HEK293 (cell line): ENCODE results near the gene PDE11A.
A peak's percentile ranks its signal among the peaks of the same experiment; 100 is the strongest.

Experiments
- CTCF ChIA-PET: fragments of 350-600 bp; formaldehyde crosslinking; extraction: SDS; loops from one replicate; lab custom pipeline; 2021; ENCODE audit warnings: antibody characterized with exemption; lab: Yijun Ruan, JAX
- POLR2A ChIA-PET: fragments of 300-600 bp; formaldehyde crosslinking; extraction: SDS; loops from one replicate; lab custom pipeline; 2020; ENCODE audit warnings: antibody characterized with exemption, inconsistent platforms; lab: Yijun Ruan, JAX
- H3K27ac ChIP-seq: fragments of 200-500 bp; sonication (Bioruptor generic); 2 replicates; pipeline ENCODE4 v1.5.1; 2014; ENCODE audit warnings: low read depth, low read length, control low read depth, inconsistent platforms; ENCODE audit errors: extremely low read depth
- H3K36me3 ChIP-seq, 2 experiments: fragments of 200-500 bp in 1 of 2; sonication (Bioruptor generic) in 1 of 2; 1 replicate in 1 of 2; 2 replicates in 1 of 2; pipeline ENCODE4 v1.5.1; 2014 to 2017; ENCODE audit warnings: inconsistent platforms in 2 of 2, low read length in 2 of 2; ENCODE audit not compliant: control insufficient read depth in 2 of 2, insufficient read depth in 1 of 2
- H3K4me1 ChIP-seq: fragments of 200-500 bp; sonication (Bioruptor generic); 2 replicates; pipeline ENCODE4 v1.5.1; 2014; ENCODE audit warnings: mild to moderate bottlenecking, low read length, inconsistent platforms; ENCODE audit not compliant: control insufficient read depth, insufficient read depth
- H3K4me3 ChIP-seq: 2 replicates; pipeline ENCODE4 v1.5.1; 2011; ENCODE audit warnings: low read depth, mild to moderate bottlenecking, control low read depth, low read length, moderate library complexity
- H3K9me3 ChIP-seq: fragments of 200-500 bp; sonication (Bioruptor generic); 2 replicates; pipeline ENCODE4 v1.5.1; 2014; ENCODE audit warnings: low read depth, low read length, inconsistent platforms; ENCODE audit not compliant: control insufficient read depth, insufficient read depth
- FEZF1 ChIP-seq: fragments of 450-650 bp; formaldehyde crosslinking; IDR thresholded peaks from 2 replicates; pipeline ENCODE4 v1.5.1; 2016; ENCODE audit warnings: missing biosample characterization, missing genetic modification characterization
- INSM2 ChIP-seq: fragments of 450-650 bp; formaldehyde crosslinking; IDR thresholded peaks from 2 replicates; pipeline ENCODE4 v1.5.1; 2016; ENCODE audit warnings: missing biosample characterization, missing genetic modification characterization
- KLF10 ChIP-seq: fragments of 450-650 bp; IDR thresholded peaks from 2 replicates; pipeline ENCODE4 v1.5.1; 2018; ENCODE audit warnings: missing biosample characterization, mild to moderate bottlenecking, missing genetic modification characterization
- KLF9 ChIP-seq: fragments of 450-650 bp; formaldehyde crosslinking; IDR thresholded peaks from 2 replicates; pipeline ENCODE4 v1.5.1; 2016; ENCODE audit warnings: missing biosample characterization, missing genetic modification characterization, low read depth
- REPIN1 ChIP-seq: fragments of 450-650 bp; formaldehyde crosslinking; IDR thresholded peaks from 2 replicates; pipeline ENCODE4 v1.5.1; 2017; ENCODE audit warnings: missing biosample characterization, missing genetic modification characterization, low read depth
- SCRT1 ChIP-seq: fragments of 450-650 bp; formaldehyde crosslinking; IDR thresholded peaks from 2 replicates; pipeline ENCODE4 v1.5.1; 2016; ENCODE audit warnings: missing biosample characterization, missing genetic modification characterization, borderline replicate concordance
- SCRT2 ChIP-seq: fragments of 450-650 bp; formaldehyde crosslinking; IDR thresholded peaks from 2 replicates; pipeline ENCODE4 v1.5.1; 2016; ENCODE audit warnings: missing biosample characterization, missing genetic modification characterization
- SP3 ChIP-seq: fragments of 450-650 bp; formaldehyde crosslinking; IDR thresholded peaks from 2 replicates; pipeline ENCODE4 v1.5.1; 2016; ENCODE audit warnings: missing biosample characterization, missing genetic modification characterization
- SP7 ChIP-seq: fragments of 450-650 bp; formaldehyde crosslinking; IDR thresholded peaks from 2 replicates; pipeline ENCODE4 v1.5.1; 2016; ENCODE audit warnings: missing biosample characterization, missing genetic modification characterization
- ZBTB1 ChIP-seq: fragments of 450-650 bp; formaldehyde crosslinking; IDR thresholded peaks from 2 replicates; pipeline ENCODE4 v1.5.1; 2016; ENCODE audit warnings: missing biosample characterization, missing genetic modification characterization
- ZBTB17 ChIP-seq: fragments of 450-650 bp; formaldehyde crosslinking; IDR thresholded peaks from 2 replicates; pipeline ENCODE4 v1.5.1; 2016; ENCODE audit warnings: missing biosample characterization, missing genetic modification characterization
- ZBTB21 ChIP-seq: fragments of 450-650 bp; formaldehyde crosslinking; IDR thresholded peaks from 2 replicates; pipeline ENCODE4 v1.5.1; 2017; ENCODE audit warnings: missing biosample characterization, missing genetic modification characterization
- ZBTB44 ChIP-seq: fragments of 450-650 bp; IDR thresholded peaks from 2 replicates; pipeline ENCODE4 v1.5.1; 2018; ENCODE audit warnings: missing biosample characterization, mild to moderate bottlenecking, missing genetic modification characterization
- ZIC2 ChIP-seq: fragments of 450-650 bp; formaldehyde crosslinking; IDR thresholded peaks from 2 replicates; pipeline ENCODE4 v1.5.1; 2016; ENCODE audit warnings: missing biosample characterization, missing genetic modification characterization
- ZNF239 ChIP-seq: fragments of 450-650 bp; formaldehyde crosslinking; IDR thresholded peaks from 2 replicates; pipeline ENCODE4 v1.5.1; 2016; ENCODE audit warnings: missing biosample characterization, missing genetic modification characterization
- ZNF274 ChIP-seq, 2 experiments: fragments of 200-500 bp in 1 of 2; fragments of 450-650 bp in 1 of 2; sonication (Bioruptor generic) in 1 of 2; formaldehyde crosslinking in 1 of 2; IDR thresholded peaks; 2 replicates each; pipeline versions ENCODE4 v1.5.1 to v1.6.1; 2014 to 2016; ENCODE audit warnings: borderline replicate concordance in 1 of 2, inconsistent platforms in 1 of 2, low read length in 1 of 2, missing biosample characterization in 1 of 2, missing genetic modification characterization in 1 of 2
- ZNF654 ChIP-seq: fragments of 450-650 bp; formaldehyde crosslinking; IDR thresholded peaks from 2 replicates; pipeline ENCODE4 v1.5.1; 2016; ENCODE audit warnings: low read depth, missing biosample characterization, missing genetic modification characterization
- ZNF658 ChIP-seq: fragments of 450-650 bp; formaldehyde crosslinking; IDR thresholded peaks from 2 replicates; pipeline ENCODE4; 2016; ENCODE audit warnings: missing biosample characterization, missing genetic modification characterization
- ZNF785 ChIP-seq: fragments of 450-650 bp; formaldehyde crosslinking; IDR thresholded peaks from 2 replicates; pipeline ENCODE4 v1.5.1; 2016; ENCODE audit warnings: missing biosample characterization, missing genetic modification characterization
- TF ChIP-seq, protein P1 (sequence below): fragments of 450-650 bp; formaldehyde crosslinking; IDR thresholded peaks from 2 replicates; pipeline ENCODE4 v1.5.1; 2016; ENCODE audit warnings: missing biosample characterization, missing genetic modification characterization, low read depth
- TF ChIP-seq, protein P2 (sequence below): fragments of 450-650 bp; formaldehyde crosslinking; IDR thresholded peaks from 2 replicates; pipeline ENCODE4 v1.5.1; 2016; ENCODE audit warnings: missing biosample characterization, missing genetic modification characterization

The PDE11A gene

GRCh38 chr2:177670791-177671535 is 401.6 kb downstream of the PDE11A start:
- TF ChIP-seq, protein P1, sequence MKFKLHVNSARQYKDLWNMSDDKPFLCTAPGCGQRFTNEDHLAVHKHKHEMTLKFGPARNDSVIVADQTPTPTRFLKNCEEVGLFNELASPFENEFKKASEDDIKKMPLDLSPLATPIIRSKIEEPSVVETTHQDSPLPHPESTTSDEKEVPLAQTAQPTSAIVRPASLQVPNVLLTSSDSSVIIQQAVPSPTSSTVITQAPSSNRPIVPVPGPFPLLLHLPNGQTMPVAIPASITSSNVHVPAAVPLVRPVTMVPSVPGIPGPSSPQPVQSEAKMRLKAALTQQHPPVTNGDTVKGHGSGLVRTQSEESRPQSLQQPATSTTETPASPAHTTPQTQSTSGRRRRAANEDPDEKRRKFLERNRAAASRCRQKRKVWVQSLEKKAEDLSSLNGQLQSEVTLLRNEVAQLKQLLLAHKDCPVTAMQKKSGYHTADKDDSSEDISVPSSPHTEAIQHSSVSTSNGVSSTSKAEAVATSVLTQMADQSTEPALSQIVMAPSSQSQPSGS = peak; percentile 24; the same call in 1 of the 2 replicates
- TF ChIP-seq ZNF658 = no peak
- Histone ChIP-seq H3K9me3 (no peaks in the 10 kb centered on the region), H3K4me1 (no peaks in the 10 kb centered on the region), H3K4me3 (no peak overlapping the region), H3K36me3 (no peaks in the 10 kb centered on the region), H3K27ac (no peak overlapping the region)
- ChIA-PET POLR2A (interaction anchor here (0.7 kb wide), 1 partner anchor 580 kb away, joined by 5 read pairs; no protein-coding TSS in a partner anchor), CTCF (interaction anchor here (0.6 kb wide), 2 partner anchors 30 to 91 kb away, joined by 3 read pairs; no protein-coding TSS in a partner anchor)

DNA sequence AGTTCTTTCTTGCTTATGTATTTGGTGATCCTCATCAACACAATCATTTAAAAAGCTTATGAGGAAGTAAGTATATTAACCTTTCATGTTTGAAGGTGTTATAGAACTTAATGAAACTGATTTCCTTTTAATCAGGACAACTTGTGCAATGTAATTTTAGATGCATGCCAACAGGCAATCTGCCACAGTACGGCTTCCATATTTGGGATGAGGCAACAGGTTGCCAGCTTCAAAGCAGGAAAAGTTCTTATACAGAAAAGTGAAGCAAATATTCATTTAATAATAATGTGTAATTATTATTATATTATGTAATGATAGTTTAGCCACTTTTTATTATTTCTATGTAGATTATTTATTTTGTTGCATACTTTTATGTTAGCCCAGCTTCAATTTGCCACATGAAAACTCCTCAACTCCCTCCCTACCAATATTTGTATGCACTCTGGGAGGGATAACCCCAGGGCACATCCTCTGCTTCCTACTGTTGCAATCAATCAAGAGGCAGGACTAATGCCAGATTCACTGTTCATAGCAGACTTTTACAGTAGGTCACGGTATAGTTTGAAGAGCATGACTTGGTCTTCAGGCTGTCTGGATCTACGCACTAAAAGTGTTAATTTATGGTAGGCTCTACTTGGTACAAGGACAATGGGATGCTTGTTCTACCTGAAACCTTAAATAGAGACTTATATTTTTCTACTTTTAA is 402.8 kb downstream of the PDE11A start:
- ChIA-PET POLR2A (no interaction called here), CTCF (interaction anchor here (0.8 kb wide), 1 partner anchor 253 kb away, joined by 3 read pairs; no protein-coding TSS in a partner anchor)
- H3K27ac ChIP-seq = no peak overlapping the region
- no peaks in the 10 kb centered on the region for H3K4me1 ChIP-seq
- H3K36me3 ChIP-seq = no peaks in the 10 kb centered on the region
- no peak for TF ChIP-seq SP7
- 0 out of 2 replicates have a peak, but pooled peaks have one; percentile 37 for TF ChIP-seq SCRT1 (tag by site-specific recombination)
- peak; percentile 38; the same call in 1 of the 2 replicates for TF ChIP-seq ZIC2
- no peak for TF ChIP-seq REPIN1 (tag by site-specific recombination)
- TF ChIP-seq SCRT2 (tag by site-specific recombination) = peak; percentile 90
- no peak for TF ChIP-seq ZBTB21 (tag by site-specific recombination)
- no peaks in the 10 kb centered on the region for H3K9me3 ChIP-seq
- no peak overlapping the region for H3K4me3 ChIP-seq

DNA sequence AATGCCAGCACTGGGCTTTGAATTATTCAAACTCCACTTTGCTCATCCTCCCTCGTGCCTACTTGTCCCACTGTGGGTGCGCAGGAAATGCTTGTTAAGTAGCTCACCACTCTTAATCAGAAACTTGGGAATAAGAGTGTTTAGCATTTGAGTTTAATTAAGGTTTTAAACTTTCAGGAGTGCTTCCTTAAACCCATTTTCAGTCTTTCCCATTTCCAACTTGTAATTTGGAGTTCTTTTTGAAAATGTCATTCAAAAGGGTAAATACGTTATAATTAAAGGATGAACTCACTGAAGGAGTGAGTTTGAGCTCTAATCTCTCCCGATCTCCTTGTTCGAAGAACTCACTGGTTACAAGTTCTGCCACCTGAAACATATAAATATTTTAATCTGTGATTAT is 403.4 kb downstream of the PDE11A start:
- ChIA-PET CTCF (interaction anchor here (1.2 kb wide), 1 partner anchor 14 kb away, joined by 4 read pairs; no protein-coding TSS in a partner anchor), POLR2A (no interaction called here)
- H3K9me3 ChIP-seq = no peaks in the 10 kb centered on the region
- no peaks in the 10 kb centered on the region for H3K36me3 ChIP-seq
- no peaks in the 10 kb centered on the region for H3K4me1 ChIP-seq
- H3K4me3 ChIP-seq = no peak overlapping the region
- no peak overlapping the region for H3K27ac ChIP-seq
- no peak for TF ChIP-seq ZNF239 (tag by site-specific recombination)
- TF ChIP-seq ZNF785 = no peak
- no peak for TF ChIP-seq FEZF1
- no peak for TF ChIP-seq KLF10
- TF ChIP-seq INSM2 (tag by site-specific recombination) = no peak
- TF ChIP-seq ZBTB17 (tag by site-specific recombination) = no peak
- no peak for TF ChIP-seq ZBTB44 (tag by site-specific recombination)
- TF ChIP-seq, protein P2, sequence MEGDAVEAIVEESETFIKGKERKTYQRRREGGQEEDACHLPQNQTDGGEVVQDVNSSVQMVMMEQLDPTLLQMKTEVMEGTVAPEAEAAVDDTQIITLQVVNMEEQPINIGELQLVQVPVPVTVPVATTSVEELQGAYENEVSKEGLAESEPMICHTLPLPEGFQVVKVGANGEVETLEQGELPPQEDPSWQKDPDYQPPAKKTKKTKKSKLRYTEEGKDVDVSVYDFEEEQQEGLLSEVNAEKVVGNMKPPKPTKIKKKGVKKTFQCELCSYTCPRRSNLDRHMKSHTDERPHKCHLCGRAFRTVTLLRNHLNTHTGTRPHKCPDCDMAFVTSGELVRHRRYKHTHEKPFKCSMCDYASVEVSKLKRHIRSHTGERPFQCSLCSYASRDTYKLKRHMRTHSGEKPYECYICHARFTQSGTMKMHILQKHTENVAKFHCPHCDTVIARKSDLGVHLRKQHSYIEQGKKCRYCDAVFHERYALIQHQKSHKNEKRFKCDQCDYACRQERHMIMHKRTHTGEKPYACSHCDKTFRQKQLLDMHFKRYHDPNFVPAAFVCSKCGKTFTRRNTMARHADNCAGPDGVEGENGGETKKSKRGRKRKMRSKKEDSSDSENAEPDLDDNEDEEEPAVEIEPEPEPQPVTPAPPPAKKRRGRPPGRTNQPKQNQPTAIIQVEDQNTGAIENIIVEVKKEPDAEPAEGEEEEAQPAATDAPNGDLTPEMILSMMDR = no peak
- no peak for TF ChIP-seq ZBTB1
- no peak for TF ChIP-seq ZNF274 (IDR thresholded peaks at IDR 0.05; ENCODE audit: low read length)
- no peak for TF ChIP-seq ZNF274 (tag by site-specific recombination; IDR thresholded peaks at IDR 0.05; ENCODE audit: borderline replicate concordance)
- TF ChIP-seq KLF9 (tag by site-specific recombination) = no peak
- no peak for TF ChIP-seq SP3 (tag by site-specific recombination)
- TF ChIP-seq ZNF654 (tag by site-specific recombination) = no peak
